WTC11 (cell line): ENCODE data around the gene STXBP5. TPM values are rescaled to one million over a fixed set of nuclear protein-coding genes. Genes with fewer than 3 reads are reported as not detected.
A peak's percentile ranks its signal among the peaks of the same experiment; 100 is the strongest.

Experiments
- ATAC-seq: fragments of 200-7000 bp; cut with Tn5 transposase; 2 replicates; pipeline ENCODE4 v1.10.0; 2021; ENCODE audit warnings: mild to moderate bottlenecking, moderate library complexity
- CTCF ChIA-PET: fragments of 300-600 bp; sonication (Branson Sonifier 250); formaldehyde crosslinking; loops from one replicate; lab custom pipeline; 2021; ENCODE audit warnings: antibody characterized with exemption; lab: Charles Lee
- POLR2A ChIA-PET: fragments of 350-600 bp; sonication (Branson Sonifier 250); formaldehyde crosslinking; loops from one replicate; lab custom pipeline; 2021; ENCODE audit warnings: antibody characterized with exemption; lab: Charles Lee
- DNase-seq: peaks from one replicate; pipeline ENCODE4 v3.0.0; 2021; ENCODE audit warnings: low spot score
- H3K27ac Mint-ChIP-seq: 2 replicates; pipeline ENCODE4 v1.8.0; 2021; ENCODE audit warnings: mixed read lengths
- H3K27me3 Mint-ChIP-seq: 2 replicates; pipeline ENCODE4 v1.8.0; 2021; ENCODE audit warnings: low read depth, mild to moderate bottlenecking, moderate library complexity, mixed read lengths
- H3K36me3 Mint-ChIP-seq: 2 replicates; pipeline ENCODE4 v1.8.0; 2021; ENCODE audit warnings: mixed read lengths
- H3K4me1 Mint-ChIP-seq: 2 replicates; pipeline ENCODE4 v1.8.0; 2022; ENCODE audit warnings: mixed read lengths
- H3K4me3 Mint-ChIP-seq: 2 replicates; pipeline ENCODE4 v1.8.0; 2021; ENCODE audit warnings: mild to moderate bottlenecking, moderate library complexity, mixed read lengths
- H3K9me3 Mint-ChIP-seq: 2 replicates; pipeline ENCODE4 v1.8.0; 2021; ENCODE audit warnings: mixed read lengths
- FOXK1 ChIP-seq: sonication (generic); formaldehyde crosslinking; IDR thresholded peaks from 2 replicates; pipeline ENCODE4 v1.8.0; 2022; ENCODE audit warnings: mild to moderate bottlenecking, moderate library complexity, missing genetic modification reagents
- GTF2I ChIP-seq: fragments of 250-450 bp; sonication (Bioruptor Pico); conservative IDR thresholded peaks from 2 replicates; pipeline ENCODE4 v1.4.0; 2021; ENCODE audit warnings: mild to moderate bottlenecking
- NR1H2 ChIP-seq: sonication (generic); formaldehyde crosslinking; IDR thresholded peaks from 2 replicates; pipeline ENCODE4 v1.9.0; 2021; ENCODE audit warnings: mild to moderate bottlenecking, moderate library complexity, missing genetic modification reagents
- OVOL2 ChIP-seq: fragments of 250-450 bp; sonication (Bioruptor Pico); IDR thresholded peaks from 2 replicates; pipeline ENCODE4 v1.9.0; 2021; ENCODE audit warnings: mild to moderate bottlenecking, borderline replicate concordance
- RORB ChIP-seq: fragments of 250-450 bp; sonication (Bioruptor Pico); IDR thresholded peaks from 2 replicates; pipeline ENCODE4 v1.9.0; 2021; ENCODE audit warnings: mild to moderate bottlenecking
- SMAD4 ChIP-seq: sonication (generic); formaldehyde crosslinking; IDR thresholded peaks from 2 replicates; pipeline ENCODE4 v1.8.0; 2022; ENCODE audit warnings: mild to moderate bottlenecking, missing genetic modification reagents
- SP1 ChIP-seq: sonication (generic); formaldehyde crosslinking; conservative IDR thresholded peaks from 2 replicates; pipeline ENCODE4 v1.8.1; 2022; ENCODE audit warnings: missing genetic modification reagents
- TCF7 ChIP-seq: sonication (generic); formaldehyde crosslinking; IDR thresholded peaks from 2 replicates; pipeline ENCODE4 v1.8.0; 2022; ENCODE audit warnings: mild to moderate bottlenecking, low read depth, missing genetic modification reagents, moderate library complexity
- TEAD1 ChIP-seq: sonication (generic); formaldehyde crosslinking; IDR thresholded peaks from 2 replicates; pipeline ENCODE4 v1.8.0; 2022; ENCODE audit warnings: mild to moderate bottlenecking, missing genetic modification reagents
- TEAD4 ChIP-seq: sonication (generic); formaldehyde crosslinking; IDR thresholded peaks from 2 replicates; pipeline ENCODE4 v1.8.0; 2022; ENCODE audit warnings: mild to moderate bottlenecking, missing genetic modification reagents
- ZNF263 ChIP-seq: sonication (generic); formaldehyde crosslinking; IDR thresholded peaks from 2 replicates; pipeline ENCODE4 v1.8.1; 2022; ENCODE audit warnings: low read depth, mild to moderate bottlenecking, moderate library complexity, missing genetic modification reagents
- ZNF416 ChIP-seq: fragments of 250-450 bp; sonication (Bioruptor Pico); IDR thresholded peaks from 2 replicates; pipeline ENCODE4 v1.9.0; 2021; ENCODE audit warnings: mild to moderate bottlenecking, inconsistent platforms
- ZNF423 ChIP-seq: fragments of 250-450 bp; sonication (Bioruptor Pico); IDR thresholded peaks from 2 replicates; pipeline ENCODE4 v2.1.2; 2022; ENCODE audit warnings: mild to moderate bottlenecking, moderate library complexity
- total RNA-seq: library from RNA; stranded (reverse); gene quantifications from 3 replicates; pipeline ENCODE4 v1.2.3, GENCODE V29; 2021
- TF ChIP-seq, protein P1 (sequence below): sonication (generic); formaldehyde crosslinking; IDR thresholded peaks from 2 replicates; pipeline ENCODE4 v1.8.0; 2022; ENCODE audit warnings: missing genetic modification reagents
- TF ChIP-seq, protein P2 (sequence below): fragments of 250-450 bp; sonication (Bioruptor Pico); IDR thresholded peaks from 2 replicates; pipeline ENCODE4 v1.9.0; 2021; ENCODE audit warnings: mild to moderate bottlenecking, borderline replicate concordance
- TF ChIP-seq, protein P3 (sequence below): sonication (generic); formaldehyde crosslinking; IDR thresholded peaks from 2 replicates; pipeline ENCODE4 v1.8.1; 2022; ENCODE audit warnings: missing genetic modification reagents, borderline replicate concordance

The STXBP5 gene
- total RNA-seq, 1 experiment from 2014 or later: 13.2 TPM

DNA sequence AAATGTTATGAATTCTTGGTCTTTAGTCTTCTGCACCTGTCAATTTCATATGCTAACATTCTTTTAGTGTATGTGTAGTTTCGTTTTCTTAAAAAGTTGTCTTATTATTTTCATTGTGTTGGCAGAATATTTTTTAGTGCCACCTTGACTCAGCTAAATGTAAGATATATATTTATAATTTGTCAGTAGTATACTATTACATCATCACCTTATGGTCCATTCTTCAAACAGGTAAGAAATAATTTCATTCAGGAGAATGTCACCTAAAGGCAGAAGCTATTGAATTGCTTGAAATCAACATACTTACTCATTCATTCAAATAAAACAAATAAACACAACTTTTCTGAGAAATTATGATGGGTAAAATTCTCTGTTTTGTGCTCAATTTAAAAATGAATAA is 3.5 kb upstream of the STXBP5 start:
- no peak overlapping the region for H3K27ac Mint-ChIP-seq
- POLR2A ChIA-PET: no interaction called here
- H3K27me3 Mint-ChIP-seq: no peaks in the 10 kb centered on the region; the same call in 1 of the 2 replicates
- CTCF ChIA-PET: no interaction called here
- no peak for ATAC-seq
- no peak overlapping the region for H3K4me3 Mint-ChIP-seq
- no peak for TF ChIP-seq GTF2I (CRISPR knock-in tag)
- no peak for TF ChIP-seq FOXK1 (CRISPR knock-in tag)
- no peak for TF ChIP-seq RORB (CRISPR knock-in tag)
- TF ChIP-seq, protein P1, sequence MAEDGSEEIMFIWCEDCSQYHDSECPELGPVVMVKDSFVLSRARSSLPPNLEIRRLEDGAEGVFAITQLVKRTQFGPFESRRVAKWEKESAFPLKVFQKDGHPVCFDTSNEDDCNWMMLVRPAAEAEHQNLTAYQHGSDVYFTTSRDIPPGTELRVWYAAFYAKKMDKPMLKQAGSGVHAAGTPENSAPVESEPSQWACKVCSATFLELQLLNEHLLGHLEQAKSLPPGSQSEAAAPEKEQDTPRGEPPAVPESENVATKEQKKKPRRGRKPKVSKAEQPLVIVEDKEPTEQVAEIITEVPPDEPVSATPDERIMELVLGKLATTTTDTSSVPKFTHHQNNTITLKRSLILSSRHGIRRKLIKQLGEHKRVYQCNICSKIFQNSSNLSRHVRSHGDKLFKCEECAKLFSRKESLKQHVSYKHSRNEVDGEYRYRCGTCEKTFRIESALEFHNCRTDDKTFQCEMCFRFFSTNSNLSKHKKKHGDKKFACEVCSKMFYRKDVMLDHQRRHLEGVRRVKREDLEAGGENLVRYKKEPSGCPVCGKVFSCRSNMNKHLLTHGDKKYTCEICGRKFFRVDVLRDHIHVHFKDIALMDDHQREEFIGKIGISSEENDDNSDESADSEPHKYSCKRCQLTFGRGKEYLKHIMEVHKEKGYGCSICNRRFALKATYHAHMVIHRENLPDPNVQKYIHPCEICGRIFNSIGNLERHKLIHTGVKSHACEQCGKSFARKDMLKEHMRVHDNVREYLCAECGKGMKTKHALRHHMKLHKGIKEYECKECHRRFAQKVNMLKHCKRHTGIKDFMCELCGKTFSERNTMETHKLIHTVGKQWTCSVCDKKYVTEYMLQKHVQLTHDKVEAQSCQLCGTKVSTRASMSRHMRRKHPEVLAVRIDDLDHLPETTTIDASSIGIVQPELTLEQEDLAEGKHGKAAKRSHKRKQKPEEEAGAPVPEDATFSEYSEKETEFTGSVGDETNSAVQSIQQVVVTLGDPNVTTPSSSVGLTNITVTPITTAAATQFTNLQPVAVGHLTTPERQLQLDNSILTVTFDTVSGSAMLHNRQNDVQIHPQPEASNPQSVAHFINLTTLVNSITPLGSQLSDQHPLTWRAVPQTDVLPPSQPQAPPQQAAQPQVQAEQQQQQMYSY (CRISPR knock-in tag): no peak
- no peak for TF ChIP-seq NR1H2
- no peak for TF ChIP-seq SP1 (CRISPR knock-in tag)
- TF ChIP-seq TCF7: no peak
- TF ChIP-seq, protein P2, sequence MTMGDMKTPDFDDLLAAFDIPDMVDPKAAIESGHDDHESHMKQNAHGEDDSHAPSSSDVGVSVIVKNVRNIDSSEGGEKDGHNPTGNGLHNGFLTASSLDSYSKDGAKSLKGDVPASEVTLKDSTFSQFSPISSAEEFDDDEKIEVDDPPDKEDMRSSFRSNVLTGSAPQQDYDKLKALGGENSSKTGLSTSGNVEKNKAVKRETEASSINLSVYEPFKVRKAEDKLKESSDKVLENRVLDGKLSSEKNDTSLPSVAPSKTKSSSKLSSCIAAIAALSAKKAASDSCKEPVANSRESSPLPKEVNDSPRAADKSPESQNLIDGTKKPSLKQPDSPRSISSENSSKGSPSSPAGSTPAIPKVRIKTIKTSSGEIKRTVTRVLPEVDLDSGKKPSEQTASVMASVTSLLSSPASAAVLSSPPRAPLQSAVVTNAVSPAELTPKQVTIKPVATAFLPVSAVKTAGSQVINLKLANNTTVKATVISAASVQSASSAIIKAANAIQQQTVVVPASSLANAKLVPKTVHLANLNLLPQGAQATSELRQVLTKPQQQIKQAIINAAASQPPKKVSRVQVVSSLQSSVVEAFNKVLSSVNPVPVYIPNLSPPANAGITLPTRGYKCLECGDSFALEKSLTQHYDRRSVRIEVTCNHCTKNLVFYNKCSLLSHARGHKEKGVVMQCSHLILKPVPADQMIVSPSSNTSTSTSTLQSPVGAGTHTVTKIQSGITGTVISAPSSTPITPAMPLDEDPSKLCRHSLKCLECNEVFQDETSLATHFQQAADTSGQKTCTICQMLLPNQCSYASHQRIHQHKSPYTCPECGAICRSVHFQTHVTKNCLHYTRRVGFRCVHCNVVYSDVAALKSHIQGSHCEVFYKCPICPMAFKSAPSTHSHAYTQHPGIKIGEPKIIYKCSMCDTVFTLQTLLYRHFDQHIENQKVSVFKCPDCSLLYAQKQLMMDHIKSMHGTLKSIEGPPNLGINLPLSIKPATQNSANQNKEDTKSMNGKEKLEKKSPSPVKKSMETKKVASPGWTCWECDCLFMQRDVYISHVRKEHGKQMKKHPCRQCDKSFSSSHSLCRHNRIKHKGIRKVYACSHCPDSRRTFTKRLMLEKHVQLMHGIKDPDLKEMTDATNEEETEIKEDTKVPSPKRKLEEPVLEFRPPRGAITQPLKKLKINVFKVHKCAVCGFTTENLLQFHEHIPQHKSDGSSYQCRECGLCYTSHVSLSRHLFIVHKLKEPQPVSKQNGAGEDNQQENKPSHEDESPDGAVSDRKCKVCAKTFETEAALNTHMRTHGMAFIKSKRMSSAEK (CRISPR knock-in tag): no peak
- no peak for TF ChIP-seq TEAD1 (CRISPR knock-in tag)
- TF ChIP-seq OVOL2 (CRISPR knock-in tag): no peak
- no peak for TF ChIP-seq ZNF263
- TF ChIP-seq, all 79 proteins: peak for 0
- Mint-ChIP-seq H3K9me3 (no peaks in the 10 kb centered on the region), H3K36me3 (no peaks in the 10 kb centered on the region), H3K4me1 (peaks cover 12% of the 10 kb centered on the region)
- no peak for DNase-seq

DNA sequence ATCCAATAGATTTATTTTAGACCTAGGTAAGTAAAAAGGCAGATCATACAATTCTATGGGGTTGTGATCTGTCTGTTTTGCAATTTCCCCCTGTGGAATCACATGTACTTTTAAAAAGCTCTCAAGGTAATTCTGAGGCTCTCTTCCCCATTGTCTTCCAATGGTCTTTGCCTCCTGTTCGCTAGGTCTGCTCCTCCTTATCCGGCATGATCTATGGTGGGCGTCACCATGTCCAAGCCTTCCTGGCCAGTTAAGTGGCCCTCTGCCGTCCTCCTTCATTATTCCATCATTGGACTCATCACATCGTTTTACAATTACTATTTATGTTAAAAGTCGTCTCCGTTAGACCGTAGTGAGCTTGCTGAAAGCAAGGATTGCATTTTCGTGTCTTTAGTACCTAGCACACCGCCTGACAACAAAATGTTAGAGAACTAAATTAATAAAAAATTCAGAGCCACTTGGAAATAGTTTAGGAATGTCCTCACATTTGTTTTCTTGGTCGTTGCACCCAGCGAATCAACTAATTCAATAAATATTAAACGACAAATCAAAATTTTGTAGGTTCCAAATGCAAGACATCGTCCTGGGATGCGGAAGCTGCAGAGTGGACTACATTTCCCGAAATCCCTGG is 2.2 kb upstream of the STXBP5 start:
- ChIA-PET POLR2A (no interaction called here), CTCF (interaction anchor here (1.2 kb wide), 1 partner anchor 21 kb away, joined by 3 read pairs; no protein-coding TSS in a partner anchor)
- DNase-seq: peak; percentile 21

More for the DNA sequence above, 2.2 kb upstream of the STXBP5 start:
- Mint-ChIP-seq H3K36me3 (no peaks in the 10 kb centered on the region), H3K9me3 (no peaks in the 10 kb centered on the region), H3K4me1 (peaks cover 17% of the 10 kb centered on the region), H3K27ac (no peak overlapping the region; the same call in 1 of the 2 replicates), H3K27me3 (no peaks in the 10 kb centered on the region; the same call in 1 of the 2 replicates), H3K4me3 (peak overlapping the region; percentile 92)
- ATAC-seq: peak; percentile 33
- TF ChIP-seq TCF7: no peak
- TF ChIP-seq, protein P3, sequence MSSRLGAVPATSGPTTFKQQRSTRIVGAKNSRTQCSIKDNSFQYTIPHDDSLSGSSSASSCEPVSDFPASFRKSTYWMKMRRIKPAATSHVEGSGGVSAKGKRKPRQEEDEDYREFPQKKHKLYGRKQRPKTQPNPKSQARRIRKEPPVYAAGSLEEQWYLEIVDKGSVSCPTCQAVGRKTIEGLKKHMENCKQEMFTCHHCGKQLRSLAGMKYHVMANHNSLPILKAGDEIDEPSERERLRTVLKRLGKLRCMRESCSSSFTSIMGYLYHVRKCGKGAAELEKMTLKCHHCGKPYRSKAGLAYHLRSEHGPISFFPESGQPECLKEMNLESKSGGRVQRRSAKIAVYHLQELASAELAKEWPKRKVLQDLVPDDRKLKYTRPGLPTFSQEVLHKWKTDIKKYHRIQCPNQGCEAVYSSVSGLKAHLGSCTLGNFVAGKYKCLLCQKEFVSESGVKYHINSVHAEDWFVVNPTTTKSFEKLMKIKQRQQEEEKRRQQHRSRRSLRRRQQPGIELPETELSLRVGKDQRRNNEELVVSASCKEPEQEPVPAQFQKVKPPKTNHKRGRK: no peak
- TF ChIP-seq ZNF416 (CRISPR knock-in tag): no peak
- TF ChIP-seq SMAD4 (CRISPR knock-in tag): no peak
- TF ChIP-seq TEAD4 (CRISPR knock-in tag): no peak
- TF ChIP-seq ZNF423: no peak
